ENCODE data around the gene ASS1. TPM values are rescaled to one million over a fixed set of nuclear protein-coding genes. Genes with fewer than 3 reads are reported as not detected.

Gene ASS1
- total RNA-seq, 1 donor = 195 TPM

DNA sequence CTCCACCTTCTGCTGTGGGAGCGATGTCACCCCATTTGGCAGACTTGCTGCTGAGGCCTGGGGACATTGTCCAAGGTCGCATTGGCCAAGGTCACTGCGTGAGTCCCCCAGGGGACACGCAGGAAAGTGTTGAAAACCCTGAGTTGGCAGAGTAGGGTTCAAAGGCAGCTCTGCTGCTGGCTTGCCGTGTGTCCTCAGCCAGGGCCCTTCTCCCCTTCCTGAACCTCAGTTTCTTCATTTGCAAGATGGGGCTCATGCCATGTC is 14.0 kb downstream of the ASS1 start:
- no peak overlapping the region for H3K4me2 ChIP-seq (ENCODE audit: insufficient read depth, low read length)
- no peak for DNase-seq (ENCODE audit: insufficient read length, low spot score, missing footprints)
- no peaks in the 10 kb centered on the region for H3K9me3 ChIP-seq (ENCODE audit: low read depth, low read length)
- no peak overlapping the region for H3K4me3 ChIP-seq (ENCODE audit: insufficient read depth, low read length)
- H3K27me3 ChIP-seq (ENCODE audit: insufficient read depth, low read length) = no peaks in the 10 kb centered on the region
- no peak overlapping the region for H3K27ac ChIP-seq (ENCODE audit: low read depth, low read length)
- H2AFZ ChIP-seq (ENCODE audit: low read length) = no peak overlapping the region
- H3K36me3 ChIP-seq (ENCODE audit: insufficient read depth, low read length) = peaks cover 7% of the 10 kb centered on the region
- H4K20me1 ChIP-seq (ENCODE audit: insufficient read depth, low read length) = peaks cover 40% of the 10 kb centered on the region
- H3K79me2 ChIP-seq (ENCODE audit: insufficient read depth, low read length) = no peaks in the 10 kb centered on the region
- TF ChIP-seq, protein P1, sequence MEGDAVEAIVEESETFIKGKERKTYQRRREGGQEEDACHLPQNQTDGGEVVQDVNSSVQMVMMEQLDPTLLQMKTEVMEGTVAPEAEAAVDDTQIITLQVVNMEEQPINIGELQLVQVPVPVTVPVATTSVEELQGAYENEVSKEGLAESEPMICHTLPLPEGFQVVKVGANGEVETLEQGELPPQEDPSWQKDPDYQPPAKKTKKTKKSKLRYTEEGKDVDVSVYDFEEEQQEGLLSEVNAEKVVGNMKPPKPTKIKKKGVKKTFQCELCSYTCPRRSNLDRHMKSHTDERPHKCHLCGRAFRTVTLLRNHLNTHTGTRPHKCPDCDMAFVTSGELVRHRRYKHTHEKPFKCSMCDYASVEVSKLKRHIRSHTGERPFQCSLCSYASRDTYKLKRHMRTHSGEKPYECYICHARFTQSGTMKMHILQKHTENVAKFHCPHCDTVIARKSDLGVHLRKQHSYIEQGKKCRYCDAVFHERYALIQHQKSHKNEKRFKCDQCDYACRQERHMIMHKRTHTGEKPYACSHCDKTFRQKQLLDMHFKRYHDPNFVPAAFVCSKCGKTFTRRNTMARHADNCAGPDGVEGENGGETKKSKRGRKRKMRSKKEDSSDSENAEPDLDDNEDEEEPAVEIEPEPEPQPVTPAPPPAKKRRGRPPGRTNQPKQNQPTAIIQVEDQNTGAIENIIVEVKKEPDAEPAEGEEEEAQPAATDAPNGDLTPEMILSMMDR (IDR thresholded peaks at IDR 0.05; ENCODE audit: extremely low read depth, low read depth, low read length) = no peak
- no peaks in the 10 kb centered on the region for H3K4me1 ChIP-seq (ENCODE audit: insufficient read depth, low read length)

DNA sequence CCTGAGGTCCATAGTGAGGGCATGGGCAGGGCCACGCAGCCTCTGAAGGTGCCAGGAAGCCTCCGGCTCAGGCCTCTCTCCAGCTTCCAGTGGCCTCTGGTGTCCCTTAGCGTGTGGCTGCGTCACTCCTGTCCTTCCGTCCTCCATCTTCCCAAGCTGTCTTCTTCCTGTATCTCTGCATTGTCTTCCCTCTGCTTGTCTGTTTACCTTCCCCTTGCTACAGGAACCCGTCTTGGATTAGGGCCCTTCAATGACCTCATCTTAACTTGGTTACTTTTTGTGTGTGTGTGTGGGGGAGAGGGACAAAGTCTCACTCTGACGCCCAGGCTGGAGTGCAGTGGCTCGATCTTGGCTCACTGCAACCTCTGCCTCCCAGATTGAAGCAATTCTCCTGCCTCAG is 14.4 kb downstream of the ASS1 start:
- Histone ChIP-seq H3K27ac (ENCODE audit: low read depth, low read length) (no peak overlapping the region), H3K36me3 (ENCODE audit: insufficient read depth, low read length) (peaks cover 7% of the 10 kb centered on the region)

DNA sequence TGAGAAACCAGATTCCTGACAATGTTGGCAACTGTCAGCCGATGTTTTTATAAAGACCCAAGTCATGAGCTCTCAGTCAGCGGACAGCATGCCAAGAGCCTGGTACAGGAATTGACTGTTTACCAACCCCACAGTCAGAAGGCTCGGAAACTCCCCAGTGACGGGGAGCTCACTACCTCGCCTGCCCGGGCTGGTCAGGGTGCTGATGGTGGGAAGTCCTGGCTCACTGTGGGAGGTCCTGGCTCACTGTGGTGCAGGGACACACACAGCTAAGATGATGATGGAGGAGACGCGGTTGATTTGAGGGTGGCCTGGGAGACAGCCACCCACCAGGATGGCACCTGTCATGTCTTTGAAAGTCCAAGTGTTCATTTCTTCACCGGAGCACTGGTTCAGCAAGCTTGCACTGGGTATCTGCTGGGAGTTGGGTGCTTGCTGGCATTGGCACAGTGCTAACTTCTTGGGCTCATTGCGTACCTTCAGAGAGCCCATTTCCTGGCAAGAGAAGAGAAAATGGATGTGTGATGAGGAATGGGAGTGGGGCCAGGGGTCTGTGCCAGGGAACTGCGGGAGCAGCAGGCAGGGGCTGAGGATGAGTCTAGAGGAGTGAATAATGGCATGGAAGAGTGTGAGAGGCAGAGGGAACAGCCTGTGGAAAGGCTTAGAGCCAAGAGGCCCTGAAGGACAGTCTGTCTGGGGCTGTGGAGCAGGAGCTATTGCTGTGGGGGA is 15.3 kb downstream of the ASS1 start:
- Histone ChIP-seq H3K4me3 (ENCODE audit: insufficient read depth, low read length) (no peak overlapping the region), H4K20me1 (ENCODE audit: insufficient read depth, low read length) (peaks cover 29% of the 10 kb centered on the region), H3K9me3 (ENCODE audit: low read depth, low read length) (no peaks in the 10 kb centered on the region), H3K4me1 (ENCODE audit: insufficient read depth, low read length) (no peaks in the 10 kb centered on the region), H3K36me3 (ENCODE audit: insufficient read depth, low read length) (peaks cover 2% of the 10 kb centered on the region), H3K27ac (ENCODE audit: low read depth, low read length) (no peak overlapping the region), H3K27me3 (ENCODE audit: insufficient read depth, low read length) (no peaks in the 10 kb centered on the region), H3K79me2 (ENCODE audit: insufficient read depth, low read length) (no peaks in the 10 kb centered on the region), H3K4me2 (ENCODE audit: insufficient read depth, low read length) (no peak overlapping the region), H2AFZ (ENCODE audit: low read length) (no peak overlapping the region)
- DNase-seq (ENCODE audit: insufficient read length, low spot score, missing footprints) = no peak
- TF ChIP-seq, protein P1 (IDR thresholded peaks at IDR 0.05; ENCODE audit: extremely low read depth, low read depth, low read length) = no peak

More for the DNA sequence above, 14.4 kb downstream of the ASS1 start:
- H3K4me3 ChIP-seq (ENCODE audit: insufficient read depth, low read length) = no peak overlapping the region
- DNase-seq (ENCODE audit: insufficient read length, low spot score, missing footprints) = no peak
- H3K4me2 ChIP-seq (ENCODE audit: insufficient read depth, low read length) = no peak overlapping the region
- H4K20me1 ChIP-seq (ENCODE audit: insufficient read depth, low read length) = peaks cover 36% of the 10 kb centered on the region
- no peaks in the 10 kb centered on the region for H3K4me1 ChIP-seq (ENCODE audit: insufficient read depth, low read length)
- no peaks in the 10 kb centered on the region for H3K27me3 ChIP-seq (ENCODE audit: insufficient read depth, low read length)
- TF ChIP-seq, protein P1 (IDR thresholded peaks at IDR 0.05; ENCODE audit: extremely low read depth, low read depth, low read length) = no peak
- H3K9me3 ChIP-seq (ENCODE audit: low read depth, low read length) = no peaks in the 10 kb centered on the region
- H2AFZ ChIP-seq (ENCODE audit: low read length) = no peak overlapping the region
- H3K79me2 ChIP-seq (ENCODE audit: insufficient read depth, low read length) = no peaks in the 10 kb centered on the region

DNA sequence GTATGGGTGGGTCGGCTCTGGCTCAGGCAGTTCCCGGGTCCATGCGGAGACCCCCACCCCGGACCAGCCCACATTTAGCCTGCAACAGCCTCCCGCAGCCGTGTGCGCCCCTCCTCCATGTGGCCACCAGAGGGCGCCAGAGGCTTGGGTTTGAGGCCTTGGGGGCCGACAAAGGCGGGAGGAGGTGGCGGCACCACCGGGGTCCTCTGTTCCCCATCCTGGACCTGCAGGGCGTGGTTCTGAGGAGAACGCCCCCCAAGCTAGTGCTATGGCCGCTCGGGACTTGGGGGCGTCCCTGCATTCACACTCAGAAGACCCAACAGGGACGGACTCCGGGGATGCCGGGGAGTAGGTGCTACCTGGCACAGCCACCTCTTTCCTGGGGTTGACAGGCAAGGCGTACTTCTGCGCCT is 16.5 kb downstream of the ASS1 start:
- Histone ChIP-seq H3K27me3 (ENCODE audit: insufficient read depth, low read length) (no peaks in the 10 kb centered on the region), H2AFZ (ENCODE audit: low read length) (no peak overlapping the region), H3K36me3 (ENCODE audit: insufficient read depth, low read length) (peaks cover 2% of the 10 kb centered on the region), H3K27ac (ENCODE audit: low read depth, low read length) (no peak overlapping the region), H3K4me2 (ENCODE audit: insufficient read depth, low read length) (no peak overlapping the region), H3K4me1 (ENCODE audit: insufficient read depth, low read length) (no peaks in the 10 kb centered on the region), H3K79me2 (ENCODE audit: insufficient read depth, low read length) (no peaks in the 10 kb centered on the region), H4K20me1 (ENCODE audit: insufficient read depth, low read length) (peaks cover 25% of the 10 kb centered on the region), H3K4me3 (ENCODE audit: insufficient read depth, low read length) (no peak overlapping the region), H3K9me3 (ENCODE audit: low read depth, low read length) (no peaks in the 10 kb centered on the region)
- TF ChIP-seq, protein P1 (IDR thresholded peaks at IDR 0.05; ENCODE audit: extremely low read depth, low read depth, low read length) = peak; percentile 68
- DNase-seq (ENCODE audit: insufficient read length, low spot score, missing footprints) = peak; percentile 95

Measured in osteoblast (primary cell).